ENCODE measurements around the gene EFCAB11. TPM values are rescaled to one million over a fixed set of nuclear protein-coding genes. Genes with fewer than 3 reads are reported as not detected.

EFCAB11 gene
- total RNA-seq, 1 donor from 2014 or later: 3.1 TPM

- Mint-ChIP-seq H3K4me3 (ENCODE audit: unreplicated experiment) (no peak overlapping the region), H3K27me3 (ENCODE audit: unreplicated experiment) (peaks cover 1% of the 10 kb centered on the region), H3K27ac (ENCODE audit: unreplicated experiment) (no peak overlapping the region), H3K4me1 (ENCODE audit: low read depth, unreplicated experiment) (peaks cover 14% of the 10 kb centered on the region), H3K9me3 (ENCODE audit: unreplicated experiment) (peaks cover under 1% of the 10 kb centered on the region), H3K36me3 (ENCODE audit: unreplicated experiment) (no peaks in the 10 kb centered on the region)
- no peak for TF ChIP-seq CTCF (IDR thresholded peaks at IDR 0.05; ENCODE audit: partially characterized antibody, unreplicated experiment)
- DNase-seq: no peak
These were observed 43.9 kb downstream of the EFCAB11 start for GRCh38 chr14:89910691-89911009.

- no peak overlapping the region for H3K27ac Mint-ChIP-seq (ENCODE audit: unreplicated experiment)
- no peaks in the 10 kb centered on the region for H3K27me3 Mint-ChIP-seq (ENCODE audit: unreplicated experiment)
- no peaks in the 10 kb centered on the region for H3K36me3 Mint-ChIP-seq (ENCODE audit: unreplicated experiment)
- peaks cover 9% of the 10 kb centered on the region for H3K4me1 Mint-ChIP-seq (ENCODE audit: low read depth, unreplicated experiment)
- H3K4me3 Mint-ChIP-seq (ENCODE audit: unreplicated experiment): no peak overlapping the region
- DNase-seq: no peak
- H3K9me3 Mint-ChIP-seq (ENCODE audit: unreplicated experiment): peaks cover 2% of the 10 kb centered on the region
- no peak for TF ChIP-seq CTCF (IDR thresholded peaks at IDR 0.05; ENCODE audit: partially characterized antibody, unreplicated experiment)
These were observed 44.9 kb downstream of the EFCAB11 start for GRCh38 chr14:89909586-89909985.

- Mint-ChIP-seq H3K27ac (ENCODE audit: unreplicated experiment) (no peak overlapping the region), H3K4me3 (ENCODE audit: unreplicated experiment) (no peak overlapping the region), H3K9me3 (ENCODE audit: unreplicated experiment) (peaks cover 2% of the 10 kb centered on the region), H3K4me1 (ENCODE audit: low read depth, unreplicated experiment) (peaks cover 9% of the 10 kb centered on the region), H3K27me3 (ENCODE audit: unreplicated experiment) (peaks cover 2% of the 10 kb centered on the region), H3K36me3 (ENCODE audit: unreplicated experiment) (no peaks in the 10 kb centered on the region)
- no peak for TF ChIP-seq CTCF (IDR thresholded peaks at IDR 0.05; ENCODE audit: partially characterized antibody, unreplicated experiment)
- no peak for DNase-seq
These were observed 45.6 kb downstream of the EFCAB11 start for GRCh38 chr14:89908712-89909450.

- no peak for DNase-seq
- Mint-ChIP-seq H3K36me3 (ENCODE audit: unreplicated experiment) (no peaks in the 10 kb centered on the region), H3K27ac (ENCODE audit: unreplicated experiment) (no peak overlapping the region), H3K4me1 (ENCODE audit: low read depth, unreplicated experiment) (peaks cover 6% of the 10 kb centered on the region), H3K4me3 (ENCODE audit: unreplicated experiment) (no peak overlapping the region), H3K27me3 (ENCODE audit: unreplicated experiment) (peaks cover 2% of the 10 kb centered on the region), H3K9me3 (ENCODE audit: unreplicated experiment) (peaks cover 2% of the 10 kb centered on the region)
- no peak for TF ChIP-seq CTCF (IDR thresholded peaks at IDR 0.05; ENCODE audit: partially characterized antibody, unreplicated experiment)
These were observed 46.9 kb downstream of the EFCAB11 start for GRCh38 chr14:89907655-89908054.

GRCh38 chr14:89906000-89906399 is 48.5 kb downstream of the EFCAB11 start:
- Mint-ChIP-seq H3K27ac (ENCODE audit: unreplicated experiment) (no peak overlapping the region), H3K27me3 (ENCODE audit: unreplicated experiment) (peaks cover 2% of the 10 kb centered on the region), H3K4me3 (ENCODE audit: unreplicated experiment) (no peak overlapping the region), H3K36me3 (ENCODE audit: unreplicated experiment) (no peaks in the 10 kb centered on the region), H3K9me3 (ENCODE audit: unreplicated experiment) (peaks cover 2% of the 10 kb centered on the region), H3K4me1 (ENCODE audit: low read depth, unreplicated experiment) (peaks cover 4% of the 10 kb centered on the region)
- DNase-seq: no peak
- TF ChIP-seq CTCF (IDR thresholded peaks at IDR 0.05; ENCODE audit: partially characterized antibody, unreplicated experiment): no peak

Measured in glutamatergic neuron (in vitro differentiated cells).